K562 (cell line): ENCODE measurements around the gene TNFAIP8L1. TPM values are rescaled to one million over a fixed set of nuclear protein-coding genes. Genes with fewer than 3 reads are reported as not detected.

ENCODE experiments used
- EP300 ChIP-seq: IDR thresholded peaks from 2 replicates; pipeline ENCODE4 v1.6.1; 2012; ENCODE audit warnings: low read length, improper control_type of control experiment
- JUN ChIP-seq, 2 experiments: sonication (generic) in 1 of 2; formaldehyde crosslinking in 1 of 2; IDR thresholded peaks; 2 replicates each; pipeline versions ENCODE4 v1.6.1 to v1.8.0; 2012 to 2022; ENCODE audit warnings: borderline replicate concordance in 2 of 2, mild to moderate bottlenecking in 2 of 2, improper control_type of control experiment in 1 of 2, low read depth in 1 of 2, low read length in 1 of 2, missing genetic modification reagents in 1 of 2
- KDM2B ChIP-seq: fragments of 250-450 bp; sonication (Bioruptor Pico); IDR thresholded peaks from 2 replicates; pipeline ENCODE4 v1.8.0; 2021; ENCODE audit warnings: mild to moderate bottlenecking, moderate library complexity
- KDM5B ChIP-seq: fragments of 200-600 bp; sonication (generic); IDR thresholded peaks from 2 replicates; pipeline ENCODE4 v1.6.1; 2012; ENCODE audit warnings: low read depth, mild to moderate bottlenecking, moderate library complexity, low read length, control low read depth, inconsistent platforms; ENCODE audit not compliant: insufficient replicate concordance
- SAFB ChIP-seq: fragments of 200-400 bp; formaldehyde crosslinking; IDR thresholded peaks from 2 replicates; pipeline ENCODE4 v1.6.1; 2017; ENCODE audit warnings: low read depth, low read length, borderline replicate concordance
- TRIM25 ChIP-seq: fragments of 450-650 bp; IDR thresholded peaks from 2 replicates; pipeline ENCODE4 v1.7.0; 2016; ENCODE audit warnings: borderline replicate concordance
- TSHZ1 ChIP-seq: fragments of 250-450 bp; sonication (Bioruptor Pico); IDR thresholded peaks from 2 replicates; pipeline ENCODE4 v1.4.0; 2020; ENCODE audit warnings: mild to moderate bottlenecking, moderate library complexity
- ZFPM2 ChIP-seq: fragments of 250-450 bp; sonication (Bioruptor Pico); IDR thresholded peaks from 2 replicates; pipeline ENCODE4 v1.5.1; 2022; ENCODE audit warnings: mild to moderate bottlenecking
- polyA plus RNA-seq, 8 experiments: library from polyadenylated mRNA; depleted of rRNA in 4 of 8; stranded (reverse) in 5 of 8; unstranded in 3 of 8; fragments of >200 nt; fragmentation: Nextera tagmentation in 2 of 8; fragmentation: Illumina TruSeq in 1 of 8; extraction: Ambion mirVana in 2 of 8; extraction: Trizol in 1 of 8; gene quantifications; 2 replicates each; pipeline versions ENCODE4 v1.2.1 to v1.2.3, GENCODE V29; 2011 to 2014; ENCODE audit warnings: inconsistent platforms in 1 of 8, missing spikeins in 1 of 8
- total RNA-seq, 7 experiments: library from RNA; depleted of rRNA in 6 of 7; stranded (reverse); fragments of >200 nt in 6 of 7; fragmentation: Illumina TruSeq in 2 of 7; extraction: Trizol in 2 of 7; gene quantifications; 2 replicates each; pipeline versions ENCODE4 v1.2.1 to v1.2.3, GENCODE V29; 2011 to 2021; ENCODE audit warnings: low replicate concordance in 1 of 7

Gene TNFAIP8L1
- total and polyA plus RNA-seq, 9 of the 15 experiments (the other 6 are each of a cell fraction or from before 2014, with no cell fraction given): 0.69 to 9.3 (median 4.9) TPM

GRCh38 chr19:4662812-4663211 is 23.5 kb downstream of the TNFAIP8L1 start (continued):
- no peak for TF ChIP-seq TSHZ1 (CRISPR knock-in tag)
- TF ChIP-seq JUN (IDR thresholded peaks at IDR 0.05; ENCODE audit: borderline replicate concordance, low read depth, low read length): no peak
- no peak for TF ChIP-seq JUN (CRISPR knock-in tag; IDR thresholded peaks at IDR 0.05; ENCODE audit: borderline replicate concordance)
- no peak for TF ChIP-seq KDM2B
- TF ChIP-seq EP300: no peak
- TF ChIP-seq KDM5B: no peak
- TF ChIP-seq ZFPM2: no peak
- no peak for TF ChIP-seq TRIM25
- no peak for TF ChIP-seq SAFB
